ENCODE results near the gene FARP1. TPM values are rescaled to one million over a fixed set of nuclear protein-coding genes. Genes with fewer than 3 reads are reported as not detected.

Gene FARP1
- total RNA-seq, 2 donors from 2014 or later = 89.5 to 93.6 TPM

GRCh38 chr13:98262292-98262691, 119.4 kb downstream of the FARP1 start:
- H3K4me1 ChIP-seq = peaks cover 51% of the 10 kb centered on the region
- DNase-seq (no peak), ATAC-seq (no peak)
- WGBS, 2 donors = 91 to 93% methylated on average over 5 of the region's 5 CpGs
- H3K36me3 ChIP-seq (replicated peaks in 1 of 2; ENCODE audit: insufficient read depth in 1 of 2, low read depth in 2 of 2) = no peaks in the 10 kb centered on the region
- intact Hi-C loops (cut with DNase I) = no loop called here
- H3K27me3 ChIP-seq = no peaks in the 10 kb centered on the region
- TF ChIP-seq POLR2A (IDR thresholded peaks at IDR 0.05) (no peak), CTCF (IDR thresholded peaks at IDR 0.05) (no peak)
- H3K27ac ChIP-seq = peak overlapping the region in 2 of 4 donors; percentile 11 to 13
- H3K9me3 ChIP-seq = no peaks in the 10 kb centered on the region
- H3K4me3 ChIP-seq = no peak overlapping the region

- ATAC-seq (no peak), DNase-seq (no peak)
- no peaks in the 10 kb centered on the region for H3K27me3 ChIP-seq
- no peaks in the 10 kb centered on the region for H3K36me3 ChIP-seq (replicated peaks in 1 of 2; ENCODE audit: insufficient read depth in 1 of 2, low read depth in 2 of 2)
- WGBS, 2 donors = 25 to 48% methylated on average over 2 of the region's 2 CpGs
- intact Hi-C loops (cut with DNase I) = no loop called here
- H3K4me3 ChIP-seq = no peak overlapping the region
- H3K27ac ChIP-seq = peak overlapping the region in 3 of 4 donors; percentile 6 to 49 (median 38)
- no peak for TF ChIP-seq CTCF (IDR thresholded peaks at IDR 0.05)
- TF ChIP-seq POLR2A (IDR thresholded peaks at IDR 0.05) = no peak
- H3K9me3 ChIP-seq = no peaks in the 10 kb centered on the region
- H3K4me1 ChIP-seq = peaks cover 45% of the 10 kb centered on the region
These were observed 120.9 kb downstream of the FARP1 start for GRCh38 chr13:98263841-98264240.

DNA sequence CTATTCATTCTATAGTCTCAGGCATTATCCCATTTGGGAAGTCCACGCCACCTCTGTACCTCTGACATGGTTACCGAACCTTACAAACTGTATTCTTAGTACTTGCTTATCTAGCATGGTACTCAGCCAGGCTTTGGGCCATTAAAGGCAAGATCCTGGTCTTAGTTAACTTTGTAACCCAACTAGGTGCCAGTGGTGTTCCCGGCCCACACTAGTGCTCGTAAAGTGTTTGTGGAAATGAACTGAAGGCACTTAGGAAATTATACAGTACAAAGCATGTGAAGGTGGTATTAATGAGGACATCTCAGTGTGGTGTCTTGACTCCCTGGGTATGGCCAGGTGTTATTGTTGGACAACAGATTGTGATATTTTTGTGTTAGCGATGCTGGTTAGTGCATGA, 122.0 kb downstream of the FARP1 start:
- no peaks in the 10 kb centered on the region for H3K9me3 ChIP-seq
- DNase-seq = no peak
- no peak for ATAC-seq
- H3K36me3 ChIP-seq (replicated peaks in 1 of 2; ENCODE audit: insufficient read depth in 1 of 2, low read depth in 2 of 2) = no peaks in the 10 kb centered on the region
- WGBS, 2 donors = 95 to 97% methylated on average over 5 of the region's 5 CpGs
- H3K27ac ChIP-seq = peak overlapping the region in 1 of 4 donors; percentile 24
- H3K27me3 ChIP-seq = no peaks in the 10 kb centered on the region
- peaks cover 44% of the 10 kb centered on the region for H3K4me1 ChIP-seq
- TF ChIP-seq POLR2A (IDR thresholded peaks at IDR 0.05) (no peak), CTCF (IDR thresholded peaks at IDR 0.05) (no peak)
- H3K4me3 ChIP-seq = no peak overlapping the region
- intact Hi-C loops (cut with DNase I) = no loop called here

GRCh38 chr13:98265692-98266551, 123.0 kb downstream of the FARP1 start:
- peaks cover 44% of the 10 kb centered on the region for H3K4me1 ChIP-seq

More at GRCh38 chr13:98265692-98266551, 123.0 kb downstream of the FARP1 start:
- no peaks in the 10 kb centered on the region for H3K36me3 ChIP-seq (replicated peaks in 1 of 2; ENCODE audit: insufficient read depth in 1 of 2, low read depth in 2 of 2)
- ATAC-seq (peak; percentile 92), DNase-seq (peak; percentile 68 to 87 (median 76))
- WGBS, 2 donors = 35 to 48% methylated on average over 10 of the region's 10 CpGs
- intact Hi-C loops (cut with DNase I) = no loop called here
- H3K4me3 ChIP-seq = no peak overlapping the region
- H3K9me3 ChIP-seq = no peaks in the 10 kb centered on the region
- TF ChIP-seq POLR2A (IDR thresholded peaks at IDR 0.05) = peak in 1 of 3 donors; percentile 16
- no peak for TF ChIP-seq CTCF (IDR thresholded peaks at IDR 0.05)
- H3K27me3 ChIP-seq = no peaks in the 10 kb centered on the region
- H3K27ac ChIP-seq = peak overlapping the region; percentile 52 to 84 (median 76)

All from body of pancreas (tissue), 4 donors.